Stimulated activated naive CD4-positive, alpha-beta T cell treated with Interleukin-2 at 50 U/mL for 16 hours (primary cell): Measurements from ENCODE around the gene XDH.
A peak's percentile ranks its signal among the peaks of the same experiment; 100 is the strongest.

ENCODE experiments used
- DNase-seq: peaks from one replicate; lab custom pipeline; 2025; lab: John Stamatoyannopoulos, UW

The XDH gene

DNA sequence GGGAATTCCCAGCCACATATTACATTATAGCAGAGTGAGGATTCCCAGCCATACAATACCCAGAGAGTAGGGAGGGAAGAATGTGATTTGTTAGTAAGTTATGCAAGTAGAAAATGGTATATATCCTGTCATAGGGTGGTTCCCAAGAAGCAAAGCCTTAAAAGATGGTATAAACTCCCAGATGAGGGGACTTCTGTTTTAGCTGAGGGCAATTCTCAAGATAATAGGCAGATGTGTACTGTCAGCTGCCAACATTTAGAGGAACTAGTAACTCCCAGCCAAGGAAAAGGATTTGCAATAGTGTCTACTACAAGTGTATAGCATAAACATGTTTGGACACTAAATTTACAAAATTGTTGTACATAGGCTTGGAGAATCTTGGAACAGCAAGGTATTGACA is 86.5 kb downstream of the XDH start:
- no peak for DNase-seq

DNA sequence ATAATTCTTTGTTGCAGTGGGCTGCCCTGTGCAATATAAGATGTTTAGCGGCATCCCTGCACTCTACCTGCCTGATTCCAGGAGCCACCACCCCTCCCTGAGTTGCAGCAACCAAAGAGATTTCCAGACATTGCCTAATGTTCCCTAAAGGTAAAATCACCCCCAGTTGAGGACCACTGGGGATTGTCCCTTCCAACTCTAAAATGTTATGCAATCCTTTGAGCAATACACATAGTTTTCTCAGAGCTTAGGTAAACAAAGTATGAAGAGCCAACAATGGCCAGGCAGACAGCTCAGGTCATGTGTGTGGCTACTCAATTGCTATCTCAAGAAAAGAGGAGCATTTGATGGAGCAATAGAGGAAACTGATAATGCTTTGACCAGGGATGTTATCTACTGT is 87.0 kb downstream of the XDH start:
- DNase-seq: no peak

DNA sequence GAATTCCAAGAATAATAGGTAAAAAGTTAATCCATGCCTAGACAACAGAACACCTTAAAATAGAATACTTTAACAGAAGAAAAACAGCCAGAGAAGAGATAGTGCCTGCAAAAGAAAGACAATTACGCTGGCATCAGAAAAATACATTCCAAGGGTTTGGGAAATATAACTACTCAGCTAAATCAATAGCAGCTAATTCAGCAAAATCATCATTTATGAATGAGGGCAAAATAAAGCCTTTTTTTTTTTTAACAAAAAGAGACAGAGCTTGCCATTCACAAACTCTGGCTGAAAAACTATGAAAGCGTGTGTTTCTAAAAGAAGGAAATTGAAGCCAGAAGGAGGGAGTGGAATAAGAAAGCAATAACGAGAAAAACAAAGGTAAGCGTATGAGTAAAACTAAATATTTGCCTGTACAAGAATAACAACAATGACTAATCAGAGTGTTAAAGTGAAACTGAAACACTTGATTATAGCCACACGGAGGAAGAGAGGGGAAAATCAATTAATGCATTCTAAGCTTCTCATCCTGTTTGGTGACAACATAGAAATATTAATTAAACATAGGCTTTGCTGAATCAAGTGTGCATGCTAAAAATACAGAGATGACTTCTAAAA is 90.4 kb downstream of the XDH start:
- no peak for DNase-seq

DNA sequence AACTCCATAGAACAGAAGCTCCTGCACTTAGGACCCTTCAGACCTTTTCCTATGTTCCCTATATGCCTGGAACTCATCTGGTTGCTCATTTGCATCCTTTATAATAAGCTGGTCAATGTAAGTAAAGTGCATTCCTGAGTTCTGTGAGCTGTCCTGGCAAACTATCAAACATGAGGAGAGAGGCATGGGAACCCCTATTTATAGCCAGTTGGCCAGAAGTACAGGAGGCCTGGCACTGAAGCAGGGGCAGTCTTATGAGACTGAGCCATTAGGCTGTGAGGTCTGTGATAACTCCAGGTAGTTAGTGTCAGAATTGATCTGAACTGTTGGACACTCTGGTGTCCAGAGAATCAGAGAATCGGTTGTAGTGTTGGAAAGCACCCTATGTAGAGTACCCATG is 92.2 kb downstream of the XDH start:
- DNase-seq: no peak

DNA sequence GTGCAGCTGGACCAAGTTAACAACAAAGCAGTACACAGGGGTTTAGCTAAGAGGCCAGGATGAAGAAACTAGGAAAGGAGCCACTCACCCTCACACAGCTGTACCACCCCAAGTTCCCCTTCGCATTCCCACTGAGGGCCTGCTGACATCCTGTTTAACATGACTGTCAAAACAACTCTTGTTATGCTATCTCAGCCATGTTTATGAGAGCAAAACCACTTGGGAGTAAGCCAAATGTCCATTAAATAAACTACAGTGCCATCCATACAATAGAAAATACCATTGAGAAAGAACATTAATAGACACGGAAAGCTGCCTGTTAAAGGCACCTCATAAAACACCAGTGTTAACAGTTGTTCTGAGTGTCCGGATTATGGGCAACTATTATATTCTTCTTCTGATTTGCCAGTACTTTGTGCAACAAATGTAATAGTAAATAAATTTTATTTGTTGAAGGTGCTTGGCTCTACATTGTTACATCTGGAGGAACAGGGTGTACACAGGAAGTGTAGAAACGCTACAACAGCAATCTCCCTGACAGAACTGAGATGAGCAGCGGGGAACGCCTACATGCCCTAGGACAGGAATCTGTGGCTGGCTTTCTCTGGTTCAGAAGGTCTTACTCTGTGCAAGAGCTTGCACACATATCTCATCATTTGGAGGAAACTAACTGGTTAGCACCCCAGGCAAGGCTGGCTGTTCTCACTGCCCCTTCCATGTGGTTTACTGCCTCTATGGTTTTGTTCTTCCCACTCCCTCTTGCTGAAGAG is 95.0 kb downstream of the XDH start:
- peak; percentile 39 for DNase-seq

DNA sequence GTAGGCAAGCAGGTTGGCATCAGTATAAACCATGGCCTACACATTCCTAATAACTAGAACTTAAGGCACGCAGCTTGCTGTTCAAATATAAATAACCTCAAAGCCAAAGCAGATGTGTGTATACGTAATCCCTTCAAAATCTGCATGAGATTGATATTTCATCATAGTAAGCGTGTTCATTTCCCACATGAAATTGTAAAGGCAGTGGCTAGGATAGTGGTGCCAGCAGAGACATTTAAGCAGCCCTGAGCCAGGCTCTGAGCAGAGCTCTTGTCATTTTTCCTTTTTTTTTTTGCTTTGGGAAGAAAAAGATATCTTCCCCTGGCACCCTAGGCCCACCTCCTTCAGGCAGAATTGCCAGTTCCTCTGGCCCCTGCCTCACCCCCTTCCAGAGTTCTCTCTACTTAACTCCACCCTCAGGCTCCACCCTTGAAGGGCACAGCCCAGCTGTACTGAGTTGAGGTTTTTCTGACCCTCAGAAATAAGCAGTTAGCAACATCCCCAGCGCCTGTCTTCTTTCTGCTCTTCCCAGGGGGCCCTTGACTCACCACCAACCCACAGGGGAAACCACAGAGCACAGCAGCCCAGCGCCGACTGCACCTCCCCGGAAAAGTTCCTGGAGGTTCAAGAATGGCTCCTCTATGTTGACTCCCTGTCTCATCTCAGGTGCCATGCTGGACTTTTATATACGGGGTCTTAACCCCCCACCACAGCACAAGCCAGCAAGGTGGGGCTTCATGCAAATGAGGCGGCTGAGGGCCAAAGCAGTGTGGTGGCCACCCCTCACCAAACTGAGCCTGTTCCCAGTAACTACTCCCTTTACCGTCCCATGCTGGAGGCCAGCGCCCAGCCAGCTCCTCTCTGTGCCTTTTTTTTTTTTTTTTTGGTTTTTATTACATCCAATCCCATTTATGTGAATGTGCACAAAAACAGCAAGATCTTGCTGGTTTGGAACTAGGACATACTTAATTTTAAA is 95.9 kb downstream of the XDH start:
- DNase-seq: peak; percentile 24

DNA sequence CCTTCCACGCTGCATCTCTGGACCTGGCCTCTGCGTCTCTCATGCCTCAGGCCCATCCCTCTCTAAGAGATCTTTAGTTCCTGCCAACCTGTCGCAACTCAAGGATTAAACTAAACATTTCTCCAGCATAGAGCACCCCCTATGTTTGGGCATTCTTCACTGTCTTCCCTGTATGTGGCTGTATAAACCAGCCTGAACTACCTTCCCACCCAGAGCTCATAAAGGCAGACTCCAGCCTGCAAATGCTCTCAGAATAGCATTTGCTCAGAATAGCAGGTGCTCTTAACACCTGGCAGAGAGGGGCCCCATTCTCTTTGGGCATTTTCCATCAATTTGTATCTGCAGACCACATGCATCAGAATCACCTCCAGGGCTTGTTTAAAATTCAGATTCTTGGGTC is 97.1 kb downstream of the XDH start:
- DNase-seq: no peak

DNA sequence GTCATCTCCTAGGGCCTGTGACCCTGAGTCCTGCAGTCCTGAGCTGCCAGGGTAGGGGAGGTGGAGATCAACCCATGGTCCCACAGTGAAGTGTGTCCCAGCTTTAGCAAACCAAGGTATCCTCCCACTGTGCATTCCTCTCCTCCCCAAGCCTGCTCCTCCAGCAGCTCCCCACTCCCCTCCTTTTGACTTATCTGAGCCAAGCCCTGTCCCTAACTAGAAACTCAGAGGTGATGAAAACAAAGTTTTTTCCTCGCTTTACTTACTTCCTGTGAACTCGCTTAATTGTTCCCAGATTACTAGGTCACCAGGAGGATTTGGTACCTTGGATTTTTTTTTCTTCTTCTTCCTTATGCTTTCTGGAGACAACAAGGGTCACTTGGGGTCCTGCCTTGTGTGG is 99.8 kb downstream of the XDH start:
- no peak for DNase-seq

DNA sequence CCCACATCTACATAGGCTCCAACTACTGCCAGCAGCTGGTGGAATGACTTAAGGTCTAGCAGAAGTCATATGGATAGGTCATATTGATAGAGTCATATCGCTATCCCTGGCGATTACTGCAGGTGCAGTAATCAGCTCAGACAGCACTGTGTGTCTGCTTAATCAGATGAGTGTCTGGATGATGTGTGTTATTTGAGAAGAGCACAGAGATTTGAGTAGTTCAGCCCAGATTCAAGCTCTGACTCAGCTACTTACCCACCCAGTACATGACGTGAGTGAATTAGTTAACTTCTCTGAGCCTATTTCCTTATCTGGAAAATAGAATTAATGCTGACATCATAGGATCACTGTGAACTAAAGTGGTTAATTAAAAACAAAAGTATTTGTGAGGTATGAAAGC is 101.6 kb downstream of the XDH start:
- no peak for DNase-seq

DNA sequence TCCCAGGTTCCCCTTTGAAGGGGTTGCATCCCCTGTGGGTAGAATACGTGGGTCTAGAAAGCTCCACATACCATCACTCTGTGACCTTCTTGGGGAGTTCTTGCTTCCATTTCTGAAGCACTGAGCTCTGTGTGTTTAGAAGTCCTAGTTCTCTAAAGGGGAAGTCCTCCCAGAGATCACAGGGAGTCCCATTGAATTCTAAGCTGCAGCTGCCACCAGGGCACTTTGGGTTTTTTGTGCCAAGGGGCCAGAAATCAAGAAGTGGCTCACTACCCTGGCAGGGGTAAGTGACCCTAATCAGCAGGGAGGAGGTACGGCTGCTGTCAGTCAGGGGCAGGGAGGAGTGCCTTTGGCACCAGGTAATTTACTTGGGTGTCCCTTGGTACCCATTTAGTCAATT is 109.7 kb downstream of the XDH start:
- no peak for DNase-seq

DNA sequence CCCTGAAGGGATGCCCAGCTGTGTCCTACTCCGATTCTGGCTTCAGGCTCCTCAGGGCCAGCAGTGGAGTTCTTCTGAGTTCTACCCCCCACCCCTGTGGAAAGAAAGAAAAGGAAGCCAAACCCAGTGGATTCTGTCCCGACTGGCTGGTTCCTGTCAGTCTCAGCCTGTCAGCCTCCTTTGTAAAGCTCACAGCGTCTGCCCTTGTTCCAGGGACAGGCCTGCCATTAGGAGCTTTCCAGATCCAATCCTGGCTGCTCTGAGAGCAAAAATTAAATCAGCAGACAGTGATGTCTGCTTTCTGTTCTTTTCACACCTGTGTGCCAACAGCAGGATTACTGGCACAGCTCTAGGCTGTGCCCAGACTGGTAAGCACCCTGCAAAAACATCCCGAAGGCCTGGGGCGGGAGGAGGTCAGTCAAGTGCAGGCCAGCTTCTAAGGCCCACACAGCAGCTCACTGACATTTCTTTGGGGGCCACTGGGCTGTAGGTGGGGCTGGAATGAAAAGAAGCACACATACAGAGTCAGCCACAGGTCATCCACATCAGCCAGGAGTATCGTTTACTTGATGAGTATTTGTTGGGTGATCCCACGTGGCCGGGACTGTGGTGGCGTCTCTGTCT is 111.5 kb downstream of the XDH start:
- DNase-seq: no peak

DNA sequence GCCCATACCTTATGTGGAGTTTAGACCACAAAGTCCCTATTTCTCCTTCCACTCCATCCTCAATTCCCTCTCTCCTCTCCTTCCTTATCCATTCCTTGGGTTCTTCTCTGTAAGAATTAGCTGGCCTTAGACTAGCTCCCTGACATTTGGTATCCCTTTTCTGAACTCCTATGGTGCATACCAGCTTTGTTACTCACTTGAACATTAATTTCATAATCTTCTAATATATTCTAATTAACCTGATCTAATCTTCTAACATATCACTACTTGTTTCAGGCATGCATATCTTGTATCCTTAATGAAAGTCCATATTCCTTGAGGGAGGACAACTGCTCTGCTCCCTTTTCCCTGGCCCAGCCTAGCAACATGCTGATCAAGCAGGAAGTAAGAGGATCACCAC is 114.2 kb downstream of the XDH start:
- DNase-seq: no peak

DNA sequence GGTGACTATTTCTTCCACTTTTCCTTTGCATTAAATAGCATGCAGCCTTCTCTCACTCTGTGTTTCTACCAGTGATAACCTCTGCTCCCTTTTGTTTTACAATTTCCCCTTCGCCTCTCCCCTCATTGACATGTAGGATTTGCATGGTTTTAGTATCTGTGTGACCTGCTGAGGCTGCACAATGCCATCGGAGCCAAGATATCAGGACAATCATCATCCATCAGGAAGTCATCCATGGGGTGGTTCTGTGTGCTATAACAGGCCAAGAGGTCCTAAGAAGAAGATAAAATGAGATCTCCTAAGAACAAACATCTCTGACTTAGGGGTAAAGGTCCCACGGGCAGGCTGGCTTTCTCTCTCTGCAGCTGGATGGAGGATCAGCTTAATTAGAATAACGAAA is 115.0 kb downstream of the XDH start:
- DNase-seq: no peak

DNA sequence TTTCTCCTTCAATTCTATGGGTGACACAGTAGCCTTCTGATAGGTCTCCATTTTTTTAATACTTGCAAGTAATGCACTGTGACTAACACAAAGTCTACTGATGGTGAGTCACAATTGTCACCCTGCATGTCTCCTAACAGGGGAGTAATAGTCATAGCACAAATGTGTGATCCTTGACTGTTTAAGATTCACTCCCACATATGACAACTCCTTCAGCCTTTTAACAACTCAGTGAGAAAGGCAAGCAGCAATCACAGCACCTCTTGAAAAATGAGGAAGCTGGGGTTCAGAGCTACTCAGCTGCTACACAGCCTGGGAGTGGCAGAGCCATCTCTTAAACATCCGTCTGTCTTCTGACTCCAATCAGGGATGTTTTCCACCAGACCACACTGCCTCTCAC is 116.8 kb downstream of the XDH start:
- no peak for DNase-seq

DNA sequence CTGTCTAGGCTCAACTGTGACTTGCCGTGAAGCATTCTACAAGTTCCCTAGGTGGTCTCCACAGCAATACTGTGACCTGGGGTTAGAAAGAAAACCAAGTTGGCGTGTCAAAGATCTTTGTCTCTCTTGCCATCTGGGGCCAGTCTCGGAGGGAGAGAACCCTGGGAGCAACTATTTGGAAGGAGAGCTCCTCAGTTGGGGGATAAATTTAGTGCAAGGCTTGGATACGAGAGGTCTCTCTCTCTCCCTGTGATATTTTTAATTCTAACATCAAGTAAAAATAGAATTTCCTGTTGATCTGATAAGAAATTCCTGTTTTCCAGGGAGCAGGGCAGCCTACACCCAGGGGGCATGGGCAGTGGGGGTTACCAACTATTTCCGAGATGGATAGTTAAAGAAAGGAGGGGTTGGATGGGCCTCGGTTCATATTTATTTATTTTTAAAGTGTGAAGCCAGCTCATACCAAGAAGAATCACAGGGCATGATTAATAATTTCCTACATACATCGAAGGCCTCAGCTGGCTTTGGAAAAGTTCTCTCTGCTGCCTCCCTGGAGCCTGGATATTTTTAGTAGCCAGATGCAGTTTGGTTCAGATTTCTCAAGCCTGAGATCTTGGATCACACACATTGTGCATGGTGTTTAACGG is 117.8 kb downstream of the XDH start:
- DNase-seq: no peak

DNA sequence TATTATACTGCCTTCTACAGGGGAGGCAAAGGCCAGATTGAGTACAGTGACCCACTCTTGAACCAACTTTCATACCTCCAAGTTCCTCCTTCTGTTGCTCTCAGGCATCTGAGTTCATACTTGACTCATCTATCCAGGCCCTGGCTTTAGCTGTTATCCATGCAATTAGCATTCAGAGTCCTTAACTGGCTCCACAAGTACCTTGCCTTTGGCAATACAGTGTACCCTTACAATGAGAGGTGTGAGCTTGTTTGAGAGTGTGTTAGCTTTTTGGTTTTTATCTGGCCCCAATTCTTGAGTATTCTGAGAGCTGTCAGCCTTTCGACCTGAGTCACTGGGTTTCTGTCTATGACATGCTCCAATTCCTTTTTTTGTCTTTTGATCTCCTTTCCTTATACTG is 120.3 kb downstream of the XDH start:
- no peak for DNase-seq

DNA sequence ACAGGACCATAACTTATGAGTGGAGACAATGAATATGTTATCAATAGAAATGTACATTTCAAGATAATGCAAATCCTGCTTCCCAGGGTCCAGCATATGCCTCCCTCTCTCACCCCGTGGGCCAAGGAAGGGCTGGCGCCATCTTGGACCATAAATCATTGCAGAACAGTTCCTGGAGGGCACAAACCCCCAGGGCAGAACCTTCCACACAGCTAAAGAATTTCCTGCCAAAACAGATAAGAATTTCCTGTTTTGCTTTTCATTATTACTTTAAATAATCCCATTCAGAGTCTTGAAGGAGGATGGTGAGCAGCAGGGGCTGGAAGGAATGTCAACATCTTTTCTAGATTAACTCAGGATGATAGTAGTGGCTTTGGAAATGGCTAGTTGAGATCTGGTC is 126.9 kb downstream of the XDH start:
- DNase-seq: no peak

DNA sequence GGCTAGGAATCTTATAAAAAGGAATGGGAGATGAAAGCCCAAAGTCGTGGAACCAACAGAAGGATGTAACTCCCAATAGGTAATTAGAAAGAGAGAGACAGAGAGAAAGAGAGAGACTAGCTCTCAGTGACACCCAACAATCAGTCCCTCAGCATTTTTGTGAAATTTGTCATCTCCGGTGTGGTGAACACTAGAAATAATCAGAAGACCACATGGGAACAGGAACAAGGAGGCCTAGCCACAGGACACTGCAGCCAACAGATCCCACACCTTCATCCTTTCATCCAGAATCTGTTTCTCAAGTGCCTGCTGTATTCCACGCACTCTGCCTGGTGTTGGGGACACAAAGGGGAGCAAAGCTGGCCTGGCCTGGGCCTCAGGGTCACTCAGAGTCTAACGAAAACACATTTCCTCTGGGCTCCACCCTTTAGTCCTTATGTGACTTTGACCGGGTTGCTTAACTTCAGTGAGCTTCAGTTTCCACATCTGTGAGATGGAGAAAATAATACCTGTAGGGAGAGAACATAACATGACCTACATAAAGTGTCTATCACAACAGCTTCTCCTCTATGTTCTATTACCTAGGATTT is 127.5 kb downstream of the XDH start:
- no peak for DNase-seq

DNA sequence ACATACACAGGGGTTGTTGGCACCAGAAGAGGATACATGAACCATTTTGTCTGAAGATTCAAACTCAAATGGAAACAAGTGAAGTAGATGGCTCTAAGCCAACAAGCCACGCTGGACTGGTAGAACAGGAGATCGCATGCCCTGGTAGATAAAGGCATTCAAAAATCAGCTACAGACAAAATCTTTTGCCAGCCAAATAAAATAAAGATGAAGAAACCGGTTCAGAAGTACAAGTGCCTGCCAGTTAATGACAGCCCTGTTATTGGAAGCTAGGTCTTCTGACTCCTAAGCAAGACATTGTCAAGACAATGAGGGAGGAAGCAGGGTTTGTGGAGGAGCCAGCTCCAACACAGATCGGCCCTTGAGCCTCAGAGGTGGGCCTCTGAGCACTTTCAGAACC is 128.3 kb downstream of the XDH start:
- no peak for DNase-seq
